GM12878 (cell line): ENCODE results near the gene TAF4.

Experiments
- EZH2 ChIP-seq: IDR thresholded peaks from 2 replicates; pipeline ENCODE4 v1.6.1; 2012; ENCODE audit warnings: low read depth, mild to moderate bottlenecking, control low read depth, inconsistent platforms, low read length, borderline replicate concordance; ENCODE audit not compliant: control insufficient read depth
- GABPA ChIP-seq: IDR thresholded peaks from 2 replicates; pipeline ENCODE4 v1.6.1; 2014; ENCODE audit warnings: antibody characterized with exemption, low read depth, mild to moderate bottlenecking, inconsistent platforms
- TAF1 ChIP-seq: IDR thresholded peaks from 2 replicates; pipeline ENCODE4 v1.6.1; 2011; ENCODE audit warnings: mild to moderate bottlenecking, low read depth, low read length, borderline replicate concordance
- TF ChIP-seq, protein P1 (sequence below): IDR thresholded peaks from 2 replicates; pipeline ENCODE4 v1.6.1; 2012; ENCODE audit warnings: low read length, inconsistent platforms
- TF ChIP-seq, protein P2 (sequence below): IDR thresholded peaks from 2 replicates; pipeline ENCODE4 v1.6.1; 2011; ENCODE audit warnings: mild to moderate bottlenecking, low read depth, low read length, moderate library complexity; ENCODE audit not compliant: insufficient replicate concordance
- TF ChIP-seq, protein P3 (sequence below), 3 experiments: IDR thresholded peaks in 2 of 3; conservative IDR thresholded peaks in 1 of 3; 2 replicates each; pipeline ENCODE4 v1.5.1; 2011; ENCODE audit warnings: low read depth in 3 of 3, low read length in 3 of 3, mild to moderate bottlenecking in 3 of 3, control low read depth in 2 of 3, moderate library complexity in 2 of 3, inconsistent platforms in 1 of 3, mixed read lengths in 1 of 3; ENCODE audit not compliant: control insufficient read depth in 2 of 3, insufficient read depth in 1 of 3; ENCODE audit errors: extremely low read depth in 1 of 3

DNA sequence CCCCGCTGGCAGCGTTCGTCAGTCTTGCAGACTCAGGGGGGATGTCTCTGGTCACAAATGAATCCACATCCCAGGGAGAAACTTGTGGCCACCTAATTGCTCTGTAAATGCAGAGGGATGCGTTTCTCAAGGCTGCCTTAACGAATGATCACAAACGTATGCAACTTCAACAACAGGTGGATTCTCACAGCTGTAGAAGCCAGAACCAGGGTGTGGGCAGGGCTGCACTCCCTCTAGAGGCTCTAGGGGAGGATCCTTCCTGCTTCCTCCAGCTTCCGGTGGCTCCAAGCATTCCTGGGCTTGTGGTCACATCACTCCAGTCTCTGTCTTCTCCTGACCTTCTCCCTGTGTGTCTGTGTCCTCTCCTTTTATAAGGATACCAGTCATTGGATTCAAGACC, 3.3 kb upstream of the TAF4 start:
- TF ChIP-seq, protein P1, sequence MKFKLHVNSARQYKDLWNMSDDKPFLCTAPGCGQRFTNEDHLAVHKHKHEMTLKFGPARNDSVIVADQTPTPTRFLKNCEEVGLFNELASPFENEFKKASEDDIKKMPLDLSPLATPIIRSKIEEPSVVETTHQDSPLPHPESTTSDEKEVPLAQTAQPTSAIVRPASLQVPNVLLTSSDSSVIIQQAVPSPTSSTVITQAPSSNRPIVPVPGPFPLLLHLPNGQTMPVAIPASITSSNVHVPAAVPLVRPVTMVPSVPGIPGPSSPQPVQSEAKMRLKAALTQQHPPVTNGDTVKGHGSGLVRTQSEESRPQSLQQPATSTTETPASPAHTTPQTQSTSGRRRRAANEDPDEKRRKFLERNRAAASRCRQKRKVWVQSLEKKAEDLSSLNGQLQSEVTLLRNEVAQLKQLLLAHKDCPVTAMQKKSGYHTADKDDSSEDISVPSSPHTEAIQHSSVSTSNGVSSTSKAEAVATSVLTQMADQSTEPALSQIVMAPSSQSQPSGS, result no peak
- TF ChIP-seq TAF1 (no peak), EZH2 (no peak), GABPA (no peak)
- TF ChIP-seq, protein P2, sequence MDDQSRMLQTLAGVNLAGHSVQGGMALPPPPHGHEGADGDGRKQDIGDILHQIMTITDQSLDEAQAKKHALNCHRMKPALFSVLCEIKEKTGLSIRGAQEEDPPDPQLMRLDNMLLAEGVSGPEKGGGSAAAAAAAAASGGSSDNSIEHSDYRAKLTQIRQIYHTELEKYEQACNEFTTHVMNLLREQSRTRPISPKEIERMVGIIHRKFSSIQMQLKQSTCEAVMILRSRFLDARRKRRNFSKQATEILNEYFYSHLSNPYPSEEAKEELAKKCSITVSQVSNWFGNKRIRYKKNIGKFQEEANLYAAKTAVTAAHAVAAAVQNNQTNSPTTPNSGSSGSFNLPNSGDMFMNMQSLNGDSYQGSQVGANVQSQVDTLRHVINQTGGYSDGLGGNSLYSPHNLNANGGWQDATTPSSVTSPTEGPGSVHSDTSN, result no peak
- TF ChIP-seq, protein P3, sequence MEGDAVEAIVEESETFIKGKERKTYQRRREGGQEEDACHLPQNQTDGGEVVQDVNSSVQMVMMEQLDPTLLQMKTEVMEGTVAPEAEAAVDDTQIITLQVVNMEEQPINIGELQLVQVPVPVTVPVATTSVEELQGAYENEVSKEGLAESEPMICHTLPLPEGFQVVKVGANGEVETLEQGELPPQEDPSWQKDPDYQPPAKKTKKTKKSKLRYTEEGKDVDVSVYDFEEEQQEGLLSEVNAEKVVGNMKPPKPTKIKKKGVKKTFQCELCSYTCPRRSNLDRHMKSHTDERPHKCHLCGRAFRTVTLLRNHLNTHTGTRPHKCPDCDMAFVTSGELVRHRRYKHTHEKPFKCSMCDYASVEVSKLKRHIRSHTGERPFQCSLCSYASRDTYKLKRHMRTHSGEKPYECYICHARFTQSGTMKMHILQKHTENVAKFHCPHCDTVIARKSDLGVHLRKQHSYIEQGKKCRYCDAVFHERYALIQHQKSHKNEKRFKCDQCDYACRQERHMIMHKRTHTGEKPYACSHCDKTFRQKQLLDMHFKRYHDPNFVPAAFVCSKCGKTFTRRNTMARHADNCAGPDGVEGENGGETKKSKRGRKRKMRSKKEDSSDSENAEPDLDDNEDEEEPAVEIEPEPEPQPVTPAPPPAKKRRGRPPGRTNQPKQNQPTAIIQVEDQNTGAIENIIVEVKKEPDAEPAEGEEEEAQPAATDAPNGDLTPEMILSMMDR (IDR thresholded peaks at IDR 0.05 in 2 of 3, conservative IDR thresholded peaks at IDR 0.05 in 1 of 3; ENCODE audit: control insufficient read depth in 2 of 3, extremely low read depth in 1 of 3, insufficient read depth in 1 of 3, low read depth in 3 of 3, low read length in 3 of 3), result no peak
